GM12801 (cell line): ENCODE measurements around the gene VAC14.

ENCODE experiments used
- CTCF ChIP-seq: IDR thresholded peaks from one replicate; pipeline ENCODE4 v1.5.1; 2011; ENCODE audit warnings: control low read depth; ENCODE audit not compliant: insufficient read length; ENCODE audit errors: extremely low read depth

Gene VAC14

GRCh38 chr16:70661918-70662641, 138.9 kb downstream of the VAC14 start:
- TF ChIP-seq CTCF = no peak

GRCh38 chr16:70661534-70661917, 139.4 kb downstream of the VAC14 start:
- no peak for TF ChIP-seq CTCF

- no peak for TF ChIP-seq CTCF
These were observed 140.1 kb downstream of the VAC14 start for GRCh38 chr16:70660672-70661350.

- no peak for TF ChIP-seq CTCF
These were observed 140.8 kb downstream of the VAC14 start for GRCh38 chr16:70659953-70660671.

DNA sequence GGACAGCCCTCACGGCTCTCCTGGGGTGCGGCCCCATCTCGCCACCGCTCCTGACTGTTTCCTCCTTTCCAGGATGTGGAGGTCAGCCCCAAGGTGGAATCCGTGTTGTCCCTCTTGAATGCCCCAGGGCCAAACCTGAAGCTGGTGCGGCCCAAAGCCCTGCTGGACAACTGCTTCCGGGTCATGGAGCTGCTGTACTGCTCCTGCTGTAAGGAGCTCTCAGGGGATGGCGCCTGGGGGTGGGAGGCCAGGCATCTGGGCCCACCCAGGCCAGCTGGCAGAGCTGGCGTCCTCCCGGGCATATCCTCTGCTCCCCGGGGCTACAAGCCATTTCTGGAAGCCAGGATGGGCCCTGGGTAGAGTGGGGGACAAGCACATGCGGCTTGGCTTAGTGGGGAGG, 141.4 kb downstream of the VAC14 start:
- no peak for TF ChIP-seq CTCF

GRCh38 chr16:70658921-70659320, 142.0 kb downstream of the VAC14 start:
- TF ChIP-seq CTCF = no peak

DNA sequence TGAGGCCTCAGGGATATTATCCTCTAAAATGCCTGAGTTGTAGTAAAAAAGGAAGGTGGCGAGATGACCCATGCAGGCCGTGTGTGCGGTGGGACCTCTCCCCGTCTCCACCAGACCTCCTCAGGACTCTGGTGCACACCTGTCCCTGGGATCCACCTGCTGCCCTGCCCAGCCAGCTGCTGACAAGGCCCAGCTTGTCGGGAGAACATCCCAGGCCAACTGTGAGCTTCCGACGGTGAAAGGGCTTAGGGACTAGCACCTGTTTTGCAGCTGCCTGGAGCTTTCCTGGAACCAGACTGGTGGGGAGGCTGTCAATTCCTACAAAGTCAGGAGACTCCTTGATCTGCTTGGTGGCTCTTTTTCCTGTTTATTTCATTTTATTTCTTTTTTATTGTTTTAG, 143.0 kb downstream of the VAC14 start:
- TF ChIP-seq CTCF = no peak
